Measurements from ENCODE around the gene CABLES2. TPM values are rescaled to one million over a fixed set of nuclear protein-coding genes. Genes with fewer than 3 reads are reported as not detected.

The CABLES2 gene
- total and polyA plus RNA-seq, 2 of the 4 experiments (the other 2 are of a cell fraction), result 1.4 to 5.1 TPM

DNA sequence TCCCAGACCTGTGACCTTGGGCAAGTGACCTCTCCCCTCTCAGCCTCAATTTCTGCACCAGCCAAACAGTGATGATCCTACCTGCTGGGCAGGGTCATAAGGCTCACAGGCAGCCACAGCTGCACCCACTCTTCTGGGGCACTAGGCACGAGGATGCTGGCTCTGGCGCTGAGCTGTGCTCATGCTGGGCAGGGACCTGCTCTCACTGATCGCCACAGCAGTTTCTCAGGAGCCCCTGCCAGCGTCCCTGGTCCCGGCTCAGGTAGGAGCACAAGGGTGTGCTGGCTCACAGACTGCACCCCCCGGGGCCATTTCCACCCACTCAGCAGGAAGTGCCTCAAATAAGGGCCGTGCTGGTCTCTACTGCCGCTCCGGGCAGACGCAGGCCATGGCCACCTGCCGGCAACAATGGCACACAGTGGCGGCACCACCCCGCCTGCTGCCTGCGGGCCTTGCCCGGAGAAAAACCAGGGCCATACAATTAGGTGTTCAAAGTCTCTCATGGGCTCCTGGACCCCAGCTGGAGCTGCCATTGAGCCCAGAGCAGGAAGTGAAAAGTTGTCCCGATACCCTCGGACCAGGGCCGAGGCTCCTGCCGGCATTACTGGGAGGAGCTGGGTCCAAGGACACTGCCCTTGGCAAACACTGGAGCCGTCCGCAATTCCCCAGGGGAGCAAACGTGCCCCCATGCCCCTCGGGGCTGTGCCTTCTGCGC is 4.6 kb upstream of the CABLES2 start:
- 0 out of 2 replicates have a peak, but pooled peaks cover 2% of the 10 kb centered on the region for H3K4me1 ChIP-seq (ENCODE audit: control insufficient read depth, insufficient read depth, low read length)
- CTCF ChIA-PET, result no interaction called here

More for the DNA sequence above, 4.6 kb upstream of the CABLES2 start:
- Histone ChIP-seq H3K14ac (replicated peaks; ENCODE audit: low read depth, low read length) (no peak overlapping the region), H3K4ac (ENCODE audit: low read depth, low read length) (no peak overlapping the region), H3K9ac (ENCODE audit: low read depth, low read length) (no peak overlapping the region), H3K23ac (ENCODE audit: low read depth, low read length) (no peak overlapping the region), H4K91ac (ENCODE audit: insufficient read depth, low read depth, low read length) (no peak overlapping the region), H4K5ac (ENCODE audit: low read depth, low read length) (no peak overlapping the region), H3K9me1 (ENCODE audit: insufficient read depth, low read length) (no peaks in the 10 kb centered on the region), H3K56ac (ENCODE audit: extremely low read depth, insufficient read depth, low read length) (no peak overlapping the region), H3K36me3 (ENCODE audit: control insufficient read depth, insufficient read depth, low read length) (no peaks in the 10 kb centered on the region), H2BK5ac (ENCODE audit: low read depth, low read length, poor library complexity, severe bottlenecking) (no peak overlapping the region), H4K8ac (ENCODE audit: low read depth in 2 of 2, low read length in 2 of 2) (no peak overlapping the region), H3K27me3 (ENCODE audit: control insufficient read depth, insufficient read depth, low read length) (peaks cover 12% of the 10 kb centered on the region; the same call in 1 of the 2 replicates), H2BK120ac (ENCODE audit: low read depth, low read length) (no peak overlapping the region), H2BK20ac (ENCODE audit: low read depth, low read length) (no peak overlapping the region), H3K4me3 (ENCODE audit: insufficient read depth, low read depth, low read length) (no peak overlapping the region), H3K18ac (ENCODE audit: low read depth, low read length) (no peak overlapping the region), H3K27ac (ENCODE audit: insufficient read depth, low read length) (no peak overlapping the region), H3K79me1 (ENCODE audit: low read depth in 1 of 2, low read length in 2 of 2) (0 out of 4 replicates have a peak, but pooled peaks cover 0 to under 1% of the 10 kb centered on the region in 2 experiments), H4K20me1 (ENCODE audit: insufficient read depth, low read length) (no peaks in the 10 kb centered on the region), H2AK9ac (replicated peaks; ENCODE audit: low read depth, low read length, poor library complexity) (no peak overlapping the region), H2AK5ac (ENCODE audit: low read depth, low read length) (no peak overlapping the region), H2BK15ac (ENCODE audit: low read depth, low read length) (no peak overlapping the region), H3K9me3 (ENCODE audit: control insufficient read depth, insufficient read depth, low read length) (no peaks in the 10 kb centered on the region), H2AFZ (replicated peaks; ENCODE audit: low read length, poor library complexity) (no peak overlapping the region), H3K4me2 (ENCODE audit: low read depth, low read length) (no peak overlapping the region)
- POLR2A ChIA-PET (ENCODE audit: unreplicated experiment), result no interaction called here
- no TSS peak for BruUV-seq (replicated peaks)
- no peak for ATAC-seq (ENCODE audit: low read depth)
- DNase-seq, result no peak
- 83% methylated on average over 16 of the region's 24 CpGs; no CpG with 5 or more reads in 1 of the 2 experiments for WGBS, 2 experiments (ENCODE audit: extremely low coverage in 2 of 2, insufficient read length in 1 of 2)
- intact Hi-C loops (cut with micrococcal nuclease) (no loop called here), in situ Hi-C loops (cut with MboI; ENCODE audit: low sequenced_read_pairs) (no loop called here), dilution Hi-C loops (cut with HindIII; ENCODE audit: low sequenced_read_pairs, unreplicated experiment) (no loop called here)
- TF ChIP-seq, protein P1, sequence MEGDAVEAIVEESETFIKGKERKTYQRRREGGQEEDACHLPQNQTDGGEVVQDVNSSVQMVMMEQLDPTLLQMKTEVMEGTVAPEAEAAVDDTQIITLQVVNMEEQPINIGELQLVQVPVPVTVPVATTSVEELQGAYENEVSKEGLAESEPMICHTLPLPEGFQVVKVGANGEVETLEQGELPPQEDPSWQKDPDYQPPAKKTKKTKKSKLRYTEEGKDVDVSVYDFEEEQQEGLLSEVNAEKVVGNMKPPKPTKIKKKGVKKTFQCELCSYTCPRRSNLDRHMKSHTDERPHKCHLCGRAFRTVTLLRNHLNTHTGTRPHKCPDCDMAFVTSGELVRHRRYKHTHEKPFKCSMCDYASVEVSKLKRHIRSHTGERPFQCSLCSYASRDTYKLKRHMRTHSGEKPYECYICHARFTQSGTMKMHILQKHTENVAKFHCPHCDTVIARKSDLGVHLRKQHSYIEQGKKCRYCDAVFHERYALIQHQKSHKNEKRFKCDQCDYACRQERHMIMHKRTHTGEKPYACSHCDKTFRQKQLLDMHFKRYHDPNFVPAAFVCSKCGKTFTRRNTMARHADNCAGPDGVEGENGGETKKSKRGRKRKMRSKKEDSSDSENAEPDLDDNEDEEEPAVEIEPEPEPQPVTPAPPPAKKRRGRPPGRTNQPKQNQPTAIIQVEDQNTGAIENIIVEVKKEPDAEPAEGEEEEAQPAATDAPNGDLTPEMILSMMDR (conservative IDR thresholded peaks at IDR 0.05; ENCODE audit: low read depth, low read length), result no peak
- TF ChIP-seq NFE2L2 (IDR thresholded peaks at IDR 0.05; ENCODE audit: low read depth, low read length), result no peak
- TF ChIP-seq RAD21 (IDR thresholded peaks at IDR 0.05; ENCODE audit: low read length), result no peak
- TF ChIP-seq CHD1 (IDR thresholded peaks at IDR 0.05; ENCODE audit: low read depth, low read length), result no peak
- no peak for TF ChIP-seq MAZ (IDR thresholded peaks at IDR 0.05; ENCODE audit: borderline replicate concordance, low read depth, low read length)
- TF ChIP-seq POLR2A (IDR thresholded peaks at IDR 0.05; ENCODE audit: low read depth, low read length), result no peak
- no peak for TF ChIP-seq BHLHE40 (IDR thresholded peaks at IDR 0.05; ENCODE audit: low read depth, low read length)
- TF ChIP-seq RCOR1 (IDR thresholded peaks at IDR 0.05; ENCODE audit: insufficient replicate concordance, low read length), result no peak
- TF ChIP-seq MXI1 (IDR thresholded peaks at IDR 0.05; ENCODE audit: borderline replicate concordance, low read depth, low read length), result no peak
- TF ChIP-seq RFX5 (IDR thresholded peaks at IDR 0.05; ENCODE audit: low read depth, low read length), result no peak

Measured in IMR-90 (cell line).